ENCODE data around the gene HADH.
"Not testable (repeated sequence)": the region's sequence is repeated elsewhere in the genome, so short reads cannot be mapped to it uniquely, and the experiment has no call there.

Gene HADH

GRCh38 chr4:108050166-108051111, 60.8 kb downstream of the HADH start:
- H3K36me3 ChIP-seq (ENCODE audit: control insufficient read depth in 1 of 2, insufficient read depth in 2 of 2, low read length in 2 of 2); H3K4me3 ChIP-seq (ENCODE audit: low read depth in 1 of 2, low read length in 2 of 2); H3K9me3 ChIP-seq (ENCODE audit: control insufficient read depth in 1 of 2, low read length in 2 of 2); H3K27me3 ChIP-seq (ENCODE audit: low read depth, low read length); H3K27ac ChIP-seq (ENCODE audit: low read length); H3K4me1 ChIP-seq (ENCODE audit: control insufficient read depth in 1 of 2, insufficient read depth in 2 of 2, low read length in 2 of 2): not testable (repeated sequence)

GRCh38 chr4:108051343-108051742, 61.7 kb downstream of the HADH start:
- H3K4me1 ChIP-seq (ENCODE audit: control insufficient read depth in 1 of 2, insufficient read depth in 2 of 2, low read length in 2 of 2): no peaks in the 10 kb centered on the region
- H3K36me3 ChIP-seq (ENCODE audit: control insufficient read depth in 1 of 2, insufficient read depth in 2 of 2, low read length in 2 of 2): no peaks in the 10 kb centered on the region
- H3K9me3 ChIP-seq (ENCODE audit: control insufficient read depth in 1 of 2, low read length in 2 of 2): no peaks in the 10 kb centered on the region
- no peak overlapping the region for H3K27ac ChIP-seq (ENCODE audit: low read length)
- H3K4me3 ChIP-seq (ENCODE audit: low read depth in 1 of 2, low read length in 2 of 2): no peak overlapping the region
- no peaks in the 10 kb centered on the region for H3K27me3 ChIP-seq (ENCODE audit: low read depth, low read length)

- H3K27ac ChIP-seq (ENCODE audit: low read length): no peak overlapping the region
- no peaks in the 10 kb centered on the region for H3K36me3 ChIP-seq (ENCODE audit: control insufficient read depth in 1 of 2, insufficient read depth in 2 of 2, low read length in 2 of 2)
- no peaks in the 10 kb centered on the region for H3K9me3 ChIP-seq (ENCODE audit: control insufficient read depth in 1 of 2, low read length in 2 of 2)
- no peaks in the 10 kb centered on the region for H3K4me1 ChIP-seq (ENCODE audit: control insufficient read depth in 1 of 2, insufficient read depth in 2 of 2, low read length in 2 of 2)
- no peaks in the 10 kb centered on the region for H3K27me3 ChIP-seq (ENCODE audit: low read depth, low read length)
- H3K4me3 ChIP-seq (ENCODE audit: low read depth in 1 of 2, low read length in 2 of 2): no peak overlapping the region
Measured at GRCh38 chr4:108052558-108053120, 63.0 kb downstream of the HADH start.

- Histone ChIP-seq H3K4me3 (ENCODE audit: low read depth in 1 of 2, low read length in 2 of 2) (no peak overlapping the region), H3K4me1 (ENCODE audit: control insufficient read depth in 1 of 2, insufficient read depth in 2 of 2, low read length in 2 of 2) (no peaks in the 10 kb centered on the region), H3K27me3 (ENCODE audit: low read depth, low read length) (no peaks in the 10 kb centered on the region), H3K36me3 (ENCODE audit: control insufficient read depth in 1 of 2, insufficient read depth in 2 of 2, low read length in 2 of 2) (no peaks in the 10 kb centered on the region), H3K27ac (ENCODE audit: low read length) (no peak overlapping the region), H3K9me3 (ENCODE audit: control insufficient read depth in 1 of 2, low read length in 2 of 2) (no peaks in the 10 kb centered on the region)
Measured at GRCh38 chr4:108053251-108053711, 63.6 kb downstream of the HADH start.

GRCh38 chr4:108054025-108054638, 64.4 kb downstream of the HADH start:
- Histone ChIP-seq H3K4me3 (ENCODE audit: low read depth in 1 of 2, low read length in 2 of 2) (no peak overlapping the region), H3K27me3 (ENCODE audit: low read depth, low read length) (no peaks in the 10 kb centered on the region), H3K9me3 (ENCODE audit: control insufficient read depth in 1 of 2, low read length in 2 of 2) (no peaks in the 10 kb centered on the region), H3K36me3 (ENCODE audit: control insufficient read depth in 1 of 2, insufficient read depth in 2 of 2, low read length in 2 of 2) (no peaks in the 10 kb centered on the region), H3K4me1 (ENCODE audit: control insufficient read depth in 1 of 2, insufficient read depth in 2 of 2, low read length in 2 of 2) (no peaks in the 10 kb centered on the region), H3K27ac (ENCODE audit: low read length) (no peak overlapping the region)

- no peak overlapping the region for H3K27ac ChIP-seq (ENCODE audit: low read length)
Measured at GRCh38 chr4:108055787-108056186, 66.1 kb downstream of the HADH start.

GRCh38 chr4:108056418-108056817, 66.7 kb downstream of the HADH start:
- H3K4me1 ChIP-seq (ENCODE audit: control insufficient read depth in 1 of 2, insufficient read depth in 2 of 2, low read length in 2 of 2): no peaks in the 10 kb centered on the region
- H3K4me3 ChIP-seq (ENCODE audit: low read depth in 1 of 2, low read length in 2 of 2): no peak overlapping the region
- H3K36me3 ChIP-seq (ENCODE audit: control insufficient read depth in 1 of 2, insufficient read depth in 2 of 2, low read length in 2 of 2): no peaks in the 10 kb centered on the region
- H3K9me3 ChIP-seq (ENCODE audit: control insufficient read depth in 1 of 2, low read length in 2 of 2): no peaks in the 10 kb centered on the region
- H3K27me3 ChIP-seq (ENCODE audit: low read depth, low read length): no peaks in the 10 kb centered on the region
- H3K27ac ChIP-seq (ENCODE audit: low read length): no peak overlapping the region

More at GRCh38 chr4:108055787-108056186, 66.1 kb downstream of the HADH start:
- no peaks in the 10 kb centered on the region for H3K9me3 ChIP-seq (ENCODE audit: control insufficient read depth in 1 of 2, low read length in 2 of 2)
- H3K27me3 ChIP-seq (ENCODE audit: low read depth, low read length): no peaks in the 10 kb centered on the region
- H3K4me3 ChIP-seq (ENCODE audit: low read depth in 1 of 2, low read length in 2 of 2): no peak overlapping the region
- H3K36me3 ChIP-seq (ENCODE audit: control insufficient read depth in 1 of 2, insufficient read depth in 2 of 2, low read length in 2 of 2): no peaks in the 10 kb centered on the region
- no peaks in the 10 kb centered on the region for H3K4me1 ChIP-seq (ENCODE audit: control insufficient read depth in 1 of 2, insufficient read depth in 2 of 2, low read length in 2 of 2)

- H3K4me1 ChIP-seq (ENCODE audit: control insufficient read depth in 1 of 2, insufficient read depth in 2 of 2, low read length in 2 of 2): no peaks in the 10 kb centered on the region
- no peak overlapping the region for H3K27ac ChIP-seq (ENCODE audit: low read length)
- H3K36me3 ChIP-seq (ENCODE audit: control insufficient read depth in 1 of 2, insufficient read depth in 2 of 2, low read length in 2 of 2): no peaks in the 10 kb centered on the region
Measured at GRCh38 chr4:108058685-108059440, 69.2 kb downstream of the HADH start.

GRCh38 chr4:108060164-108060563, 70.5 kb downstream of the HADH start:
- Histone ChIP-seq H3K9me3 (ENCODE audit: control insufficient read depth in 1 of 2, low read length in 2 of 2) (no peaks in the 10 kb centered on the region), H3K4me1 (ENCODE audit: control insufficient read depth in 1 of 2, insufficient read depth in 2 of 2, low read length in 2 of 2) (no peaks in the 10 kb centered on the region), H3K4me3 (ENCODE audit: low read depth in 1 of 2, low read length in 2 of 2) (no peak overlapping the region), H3K27ac (ENCODE audit: low read length) (no peak overlapping the region), H3K27me3 (ENCODE audit: low read depth, low read length) (no peaks in the 10 kb centered on the region), H3K36me3 (ENCODE audit: control insufficient read depth in 1 of 2, insufficient read depth in 2 of 2, low read length in 2 of 2) (no peaks in the 10 kb centered on the region)

More at GRCh38 chr4:108058685-108059440, 69.2 kb downstream of the HADH start:
- H3K27me3 ChIP-seq (ENCODE audit: low read depth, low read length): no peaks in the 10 kb centered on the region
- no peak overlapping the region for H3K4me3 ChIP-seq (ENCODE audit: low read depth in 1 of 2, low read length in 2 of 2)
- H3K9me3 ChIP-seq (ENCODE audit: control insufficient read depth in 1 of 2, low read length in 2 of 2): no peaks in the 10 kb centered on the region

GRCh38 chr4:108060686-108061321, 71.1 kb downstream of the HADH start:
- Histone ChIP-seq H3K4me3 (ENCODE audit: low read depth in 1 of 2, low read length in 2 of 2) (no peak overlapping the region), H3K27ac (ENCODE audit: low read length) (no peak overlapping the region), H3K36me3 (ENCODE audit: control insufficient read depth in 1 of 2, insufficient read depth in 2 of 2, low read length in 2 of 2) (no peaks in the 10 kb centered on the region), H3K4me1 (ENCODE audit: control insufficient read depth in 1 of 2, insufficient read depth in 2 of 2, low read length in 2 of 2) (no peaks in the 10 kb centered on the region), H3K27me3 (ENCODE audit: low read depth, low read length) (no peaks in the 10 kb centered on the region), H3K9me3 (ENCODE audit: control insufficient read depth in 1 of 2, low read length in 2 of 2) (no peaks in the 10 kb centered on the region)
